Stimulated activated CD4-positive, alpha-beta T cell treated with anti-CD3 and anti-CD28 coated beads, Interleukin-4, amount 100 ng/mL, for 4 hours (primary cell): ENCODE measurements around the gene TEKT5.
"Not testable (repeated sequence)": the region's sequence is repeated elsewhere in the genome, so short reads cannot be mapped to it uniquely, and the experiment has no call there.

Experiments
- DNase-seq, 2 experiments: peaks; one replicate each; pipeline ENCODE4 v3.0.0-alpha.2; 2020

TEKT5 gene

GRCh38 chr16:10629592-10629963, 65.2 kb downstream of the TEKT5 start:
- no peak for DNase-seq

GRCh38 chr16:10625595-10626357, 69.0 kb downstream of the TEKT5 start:
- no peak for DNase-seq

GRCh38 chr16:10624527-10624926, 70.2 kb downstream of the TEKT5 start:
- DNase-seq: no peak

GRCh38 chr16:10623059-10623458, 71.7 kb downstream of the TEKT5 start:
- DNase-seq: no peak

GRCh38 chr16:10622036-10622921, 72.5 kb downstream of the TEKT5 start:
- no peak for DNase-seq

GRCh38 chr16:10621216-10621949, 73.3 kb downstream of the TEKT5 start:
- DNase-seq: not testable (repeated sequence)

- no peak for DNase-seq
Measured at GRCh38 chr16:10620120-10620519, 74.6 kb downstream of the TEKT5 start.

- DNase-seq: peak in 1 of 2 experiments; percentile 2
Measured at GRCh38 chr16:10619271-10619849, 75.4 kb downstream of the TEKT5 start.

GRCh38 chr16:10618710-10619209, 76.0 kb downstream of the TEKT5 start:
- no peak for DNase-seq

GRCh38 chr16:10617662-10618420, 76.9 kb downstream of the TEKT5 start:
- DNase-seq: no peak

GRCh38 chr16:10616756-10617640, 77.7 kb downstream of the TEKT5 start:
- DNase-seq: no peak

- DNase-seq: no peak
Measured at GRCh38 chr16:10616419-10616755, 78.3 kb downstream of the TEKT5 start.

- no peak for DNase-seq
Measured at GRCh38 chr16:10614685-10615084, 80.0 kb downstream of the TEKT5 start.

GRCh38 chr16:10613785-10614485, 80.8 kb downstream of the TEKT5 start:
- DNase-seq: no peak

GRCh38 chr16:10612649-10613179, 82.0 kb downstream of the TEKT5 start:
- no peak for DNase-seq

- DNase-seq: no peak
Measured at GRCh38 chr16:10611825-10612342, 82.8 kb downstream of the TEKT5 start.

GRCh38 chr16:10610499-10611184, 84.1 kb downstream of the TEKT5 start:
- DNase-seq: no peak

- no peak for DNase-seq
Measured at GRCh38 chr16:10609402-10609774, 85.3 kb downstream of the TEKT5 start.

GRCh38 chr16:10608687-10609401, 85.9 kb downstream of the TEKT5 start:
- no peak for DNase-seq
